Coronary artery (tissue), 2 donors: ENCODE measurements around the gene CABP4.

ENCODE experiments used
- DNase-seq: peaks from one replicate; pipeline ENCODE4 v3.0.0-alpha.2; 2017; ENCODE audit warnings: low spot score
- H3K27ac ChIP-seq, 2 donors: fragments of 200-600 bp; sonication (generic); one replicate each; pipeline ENCODE4 v1.5.1; 2016 to 2019
- H3K4me3 ChIP-seq: fragments of 200-600 bp; sonication (generic); 2 replicates; pipeline ENCODE4 v1.5.1; 2016; ENCODE audit warnings: mild to moderate bottlenecking, moderate library complexity
- CTCF ChIP-seq: fragments of 200-600 bp; sonication (generic); IDR thresholded peaks from one replicate; pipeline ENCODE4 v1.5.1; 2019; ENCODE audit warnings: antibody characterized with exemption

CABP4 gene

DNA sequence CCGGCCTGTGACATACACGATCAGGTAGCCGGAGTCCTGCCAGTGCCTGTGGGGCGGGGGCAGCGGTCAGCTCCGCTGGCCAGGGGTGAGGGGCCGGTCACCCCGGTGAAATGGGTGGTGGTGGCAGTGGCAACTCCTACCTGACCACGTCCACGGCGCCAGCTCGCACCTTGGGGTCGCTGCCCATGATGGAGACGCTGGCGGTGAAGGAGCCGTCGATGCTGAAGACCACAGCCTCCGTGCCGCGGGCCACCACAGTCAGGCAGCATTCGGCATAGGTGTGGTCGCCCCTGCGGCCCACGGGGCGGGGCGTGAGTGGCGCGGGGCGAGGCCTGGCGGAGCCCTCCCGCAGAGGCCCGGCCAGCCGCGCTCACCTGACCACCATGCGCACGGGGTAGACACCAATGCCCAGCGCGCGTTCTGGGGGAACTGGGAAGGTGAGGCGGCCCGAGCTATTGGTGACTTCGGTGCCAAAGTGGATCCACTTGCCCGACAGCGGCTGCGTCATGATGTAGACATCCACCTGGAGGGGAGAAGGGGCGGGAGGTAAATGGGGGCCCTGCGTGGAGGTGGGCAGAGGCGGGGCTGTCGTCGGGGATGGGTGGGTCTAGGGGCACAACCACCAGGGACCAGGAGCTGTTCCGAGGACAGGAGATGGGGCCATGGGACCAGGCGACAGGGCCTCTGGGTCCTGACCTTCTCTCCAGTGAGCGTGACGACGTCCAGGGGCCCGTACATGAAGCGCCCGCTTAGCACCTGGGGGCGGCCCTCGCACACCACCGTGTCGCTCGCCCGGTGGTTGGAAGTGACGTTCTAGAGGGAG lies 38.6 kb downstream of the CABP4 start:
- TF ChIP-seq CTCF: no peak
- DNase-seq: no peak
- Histone ChIP-seq H3K27ac (no peak overlapping the region), H3K4me3 (no peak overlapping the region)

DNA sequence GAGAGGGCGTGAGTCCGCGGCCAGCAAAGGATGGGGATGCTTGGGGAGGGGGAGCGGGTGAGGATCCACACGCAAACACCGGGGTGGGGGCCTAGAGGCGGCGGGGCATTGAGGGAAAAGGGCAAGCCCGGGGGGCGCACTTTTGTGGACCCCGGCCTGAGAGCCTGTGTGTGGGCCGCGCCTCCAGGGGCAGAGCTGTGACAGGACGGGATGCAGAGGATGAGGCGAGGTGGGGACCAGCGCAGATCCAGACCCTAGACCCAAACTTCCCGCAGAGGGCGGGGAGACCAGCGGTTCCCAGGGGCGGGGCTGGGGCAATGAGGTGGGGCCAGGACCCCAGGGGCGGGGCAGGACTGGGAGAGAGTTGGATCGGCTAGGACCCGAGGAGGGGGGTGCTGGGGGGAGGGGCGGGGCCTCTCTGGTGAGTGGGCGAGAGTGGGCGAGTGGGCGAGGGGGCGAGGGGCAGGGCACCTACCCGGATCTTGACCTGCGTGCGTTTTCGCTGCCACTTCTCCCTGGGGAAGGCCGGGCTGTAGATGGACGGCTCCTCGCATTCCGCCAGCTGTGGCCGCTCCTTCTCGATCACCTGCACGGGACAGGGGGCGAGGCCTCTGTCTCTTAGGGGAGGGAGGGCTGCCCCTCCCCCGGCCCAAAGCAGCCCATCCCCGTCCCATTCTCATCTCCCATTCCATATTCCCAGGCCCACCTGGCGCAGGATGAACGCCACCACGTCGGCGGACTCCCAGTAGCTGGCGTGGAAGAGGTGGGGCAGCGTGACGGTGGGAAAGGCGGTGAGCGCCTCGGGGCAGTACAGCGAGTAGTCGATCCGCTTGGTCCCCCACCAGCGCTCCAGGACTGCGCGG lies 39.4 kb downstream of the CABP4 start:
- DNase-seq: no peak
- TF ChIP-seq CTCF: no peak

DNA sequence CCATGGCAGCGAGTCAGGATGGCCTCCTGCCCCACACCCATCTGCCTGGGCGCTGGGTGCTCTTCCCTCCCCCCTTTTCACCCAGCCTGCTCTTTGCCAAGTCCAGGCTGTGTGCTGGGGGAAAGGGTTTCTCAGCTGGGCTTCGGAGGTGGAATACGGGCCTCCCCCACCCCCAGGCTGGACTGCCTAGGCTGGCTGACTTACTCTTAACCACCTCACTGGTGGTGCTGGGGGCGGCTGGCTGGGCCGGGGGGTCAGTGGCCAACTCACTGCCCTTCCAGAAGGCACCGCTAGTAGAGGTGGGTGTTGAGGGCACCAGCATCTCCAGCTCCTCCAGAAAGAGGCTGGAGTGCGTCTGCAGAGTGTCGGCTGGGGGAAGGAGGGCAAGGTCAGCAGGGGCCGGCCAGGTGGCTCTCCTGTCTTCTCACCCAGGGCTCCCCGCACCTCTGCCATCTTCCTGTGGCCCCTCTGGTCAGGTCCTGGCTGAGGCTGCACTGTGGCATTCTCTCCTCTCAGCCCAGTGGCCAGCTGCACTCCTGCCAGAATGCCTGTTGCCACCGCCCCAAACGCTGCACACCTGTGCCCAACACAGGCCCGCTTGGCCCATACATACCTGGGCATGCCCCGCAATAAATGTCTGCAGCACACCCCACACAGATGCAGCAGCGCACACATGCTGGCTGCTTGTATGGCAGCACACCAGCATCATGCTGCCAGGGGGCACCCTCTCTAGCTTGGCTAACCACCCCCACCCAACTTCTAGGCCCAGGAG lies 40.3 kb downstream of the CABP4 start:
- Histone ChIP-seq H3K27ac (no peak overlapping the region), H3K4me3 (no peak overlapping the region)
- TF ChIP-seq CTCF: no peak
- no peak for DNase-seq

More for the DNA sequence above, 39.4 kb downstream of the CABP4 start:
- H3K27ac ChIP-seq: no peak overlapping the region
- no peak overlapping the region for H3K4me3 ChIP-seq

DNA sequence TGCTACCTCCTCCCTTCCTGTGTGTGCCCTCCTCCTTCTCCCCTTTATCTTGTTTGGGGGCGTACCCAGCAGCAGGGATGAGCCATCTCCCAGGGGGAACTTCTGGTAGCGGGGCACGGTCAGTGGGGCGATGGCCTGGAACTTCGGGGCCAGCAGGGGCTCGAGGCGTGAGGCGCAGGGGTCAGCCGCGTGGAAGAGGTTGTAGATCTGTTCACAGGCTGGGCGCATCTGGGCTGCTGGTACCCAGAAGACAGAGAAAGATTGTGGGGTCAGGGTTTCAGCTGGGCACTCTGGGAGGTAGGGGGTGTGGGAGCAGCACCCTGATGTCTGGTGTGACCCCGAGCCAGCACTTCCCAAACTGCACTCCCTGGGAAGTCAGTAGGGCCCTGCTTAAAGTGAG lies 41.0 kb downstream of the CABP4 start:
- TF ChIP-seq CTCF: no peak
- no peak overlapping the region for H3K4me3 ChIP-seq
- DNase-seq: no peak
- no peak overlapping the region for H3K27ac ChIP-seq

DNA sequence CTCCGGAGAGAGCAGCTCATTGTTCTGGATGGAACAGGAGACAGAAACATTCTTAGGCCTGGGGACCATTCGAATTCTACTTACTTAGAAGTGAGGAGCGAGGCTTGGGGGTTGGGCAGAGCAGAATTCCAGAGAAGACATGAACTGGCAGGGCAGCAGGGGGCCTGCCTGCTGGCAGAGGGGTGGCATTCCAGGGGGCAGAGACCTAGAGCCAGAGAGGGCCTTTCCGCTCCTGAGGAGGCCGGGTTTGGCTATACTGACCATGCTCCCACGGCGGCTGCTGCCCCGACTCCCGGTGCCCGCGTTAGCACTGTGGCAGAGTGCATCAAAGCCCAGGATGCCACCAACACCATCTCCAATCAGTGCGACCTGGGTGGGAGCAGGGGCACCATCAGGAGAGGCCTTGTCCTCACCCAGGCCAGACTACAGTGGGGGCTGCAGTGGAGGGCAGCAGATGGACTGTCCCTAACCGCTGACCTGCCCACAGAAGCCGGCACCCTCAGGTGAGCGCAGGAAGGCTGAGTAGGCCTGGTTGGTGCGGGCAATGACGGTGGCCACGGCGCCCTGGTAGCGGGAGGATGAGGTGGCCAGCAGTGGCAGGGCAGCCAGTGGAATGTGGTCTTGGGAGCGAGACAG lies 42.6 kb downstream of the CABP4 start:
- Histone ChIP-seq H3K4me3 (no peak overlapping the region), H3K27ac (no peak overlapping the region)
- no peak for DNase-seq
- no peak for TF ChIP-seq CTCF

GRCh38 chr11:67498544-67498972 lies 43.4 kb downstream of the CABP4 start:
- TF ChIP-seq CTCF: no peak
- Histone ChIP-seq H3K27ac (no peak overlapping the region), H3K4me3 (no peak overlapping the region)
- DNase-seq: no peak
